LNCAP (cell line): ENCODE data around the gene PTPRN2.

Experiments
- CTCF ChIP-seq: fragments of 450-650 bp; IDR thresholded peaks from 2 replicates; pipeline ENCODE4 v1.5.1; 2017; ENCODE audit warnings: mild to moderate bottlenecking

The PTPRN2 gene

GRCh38 chr7:158017111-158018097, 570.2 kb downstream of the PTPRN2 start:
- no peak for TF ChIP-seq CTCF

GRCh38 chr7:158016180-158017097, 571.2 kb downstream of the PTPRN2 start:
- TF ChIP-seq CTCF: no peak

GRCh38 chr7:158015403-158016179, 572.0 kb downstream of the PTPRN2 start:
- no peak for TF ChIP-seq CTCF

GRCh38 chr7:158014976-158015375, 572.6 kb downstream of the PTPRN2 start:
- TF ChIP-seq CTCF: no peak

GRCh38 chr7:158013085-158013668, 574.4 kb downstream of the PTPRN2 start:
- no peak for TF ChIP-seq CTCF

GRCh38 chr7:158011941-158012340, 575.7 kb downstream of the PTPRN2 start:
- TF ChIP-seq CTCF: no peak
